Measurements from ENCODE around the gene SRSF5. TPM values are rescaled to one million over a fixed set of nuclear protein-coding genes. Genes with fewer than 3 reads are reported as not detected.

The SRSF5 gene
- total RNA-seq, 4 donors from 2014 or later, result 342 to 1,053 (median 453) TPM

DNA sequence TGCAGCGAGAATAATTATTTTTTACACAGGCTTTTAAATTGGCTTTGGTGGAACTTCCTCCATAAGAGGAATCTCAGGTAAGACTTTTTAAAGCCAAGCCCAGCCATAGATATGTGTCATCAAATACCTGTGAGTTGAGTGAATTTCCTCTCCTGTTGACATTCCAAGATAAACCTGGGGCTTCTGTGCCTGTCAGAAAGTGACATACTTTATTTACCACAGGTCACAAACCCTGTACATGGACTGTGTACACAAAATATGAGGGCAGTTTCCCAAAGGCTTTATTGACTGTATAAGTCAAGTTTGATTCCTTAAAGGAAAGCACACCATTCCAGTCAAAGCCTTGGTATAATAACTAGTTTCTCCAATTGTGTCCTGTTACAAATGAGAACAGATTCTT, 25.9 kb upstream of the SRSF5 start:
- WGBS, result 80% methylated on average over 1 of the region's 1 CpG
- H3K27me3 ChIP-seq, result no peaks in the 10 kb centered on the region
- H3K36me3 ChIP-seq, result no peaks in the 10 kb centered on the region
- no peak overlapping the region for H3K27ac ChIP-seq
- DNase-seq (ENCODE audit: low spot score in 2 of 2), result no peak
- peaks cover 4% of the 10 kb centered on the region for H3K9me3 ChIP-seq
- H3K4me3 ChIP-seq, result no peak overlapping the region
- peaks cover 9% of the 10 kb centered on the region for H3K4me1 ChIP-seq
- TF ChIP-seq EP300 (IDR thresholded peaks at IDR 0.05) (no peak), POLR2A (IDR thresholded peaks at IDR 0.05) (no peak), POLR2AphosphoS5 (IDR thresholded peaks at IDR 0.05) (no peak)
- TF ChIP-seq, protein P1, sequence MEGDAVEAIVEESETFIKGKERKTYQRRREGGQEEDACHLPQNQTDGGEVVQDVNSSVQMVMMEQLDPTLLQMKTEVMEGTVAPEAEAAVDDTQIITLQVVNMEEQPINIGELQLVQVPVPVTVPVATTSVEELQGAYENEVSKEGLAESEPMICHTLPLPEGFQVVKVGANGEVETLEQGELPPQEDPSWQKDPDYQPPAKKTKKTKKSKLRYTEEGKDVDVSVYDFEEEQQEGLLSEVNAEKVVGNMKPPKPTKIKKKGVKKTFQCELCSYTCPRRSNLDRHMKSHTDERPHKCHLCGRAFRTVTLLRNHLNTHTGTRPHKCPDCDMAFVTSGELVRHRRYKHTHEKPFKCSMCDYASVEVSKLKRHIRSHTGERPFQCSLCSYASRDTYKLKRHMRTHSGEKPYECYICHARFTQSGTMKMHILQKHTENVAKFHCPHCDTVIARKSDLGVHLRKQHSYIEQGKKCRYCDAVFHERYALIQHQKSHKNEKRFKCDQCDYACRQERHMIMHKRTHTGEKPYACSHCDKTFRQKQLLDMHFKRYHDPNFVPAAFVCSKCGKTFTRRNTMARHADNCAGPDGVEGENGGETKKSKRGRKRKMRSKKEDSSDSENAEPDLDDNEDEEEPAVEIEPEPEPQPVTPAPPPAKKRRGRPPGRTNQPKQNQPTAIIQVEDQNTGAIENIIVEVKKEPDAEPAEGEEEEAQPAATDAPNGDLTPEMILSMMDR (IDR thresholded peaks at IDR 0.05), result no peak

DNA sequence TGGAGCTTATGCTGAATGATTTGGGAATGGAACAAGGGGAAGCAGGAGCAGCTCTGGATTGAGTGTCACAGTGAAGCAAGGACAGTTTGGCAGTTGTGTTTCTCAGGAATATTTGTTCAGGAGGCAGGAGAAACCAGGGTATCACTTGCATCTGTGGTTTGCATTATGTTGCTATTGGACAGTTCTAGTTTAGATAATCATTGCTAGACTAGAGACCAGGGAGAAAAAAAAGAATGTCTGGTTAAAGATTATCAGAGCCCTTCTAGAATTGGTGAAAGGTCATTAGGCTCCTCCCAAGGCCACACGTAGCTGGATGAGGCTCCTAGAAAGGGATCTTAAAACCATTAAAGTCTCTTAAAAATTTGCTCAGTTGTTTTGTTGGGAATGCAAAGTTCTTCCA, 17.0 kb upstream of the SRSF5 start:
- no peak for DNase-seq (ENCODE audit: low spot score in 2 of 2)
- no peaks in the 10 kb centered on the region for H3K4me1 ChIP-seq
- WGBS, result 79% methylated on average over 1 of the region's 1 CpG
- no peak for TF ChIP-seq POLR2A (IDR thresholded peaks at IDR 0.05)
- TF ChIP-seq, protein P1 (IDR thresholded peaks at IDR 0.05), result no peak
- TF ChIP-seq POLR2AphosphoS5 (IDR thresholded peaks at IDR 0.05), result no peak
- TF ChIP-seq EP300 (IDR thresholded peaks at IDR 0.05), result no peak
- H3K27ac ChIP-seq, result no peak overlapping the region
- no peaks in the 10 kb centered on the region for H3K36me3 ChIP-seq
- no peaks in the 10 kb centered on the region for H3K27me3 ChIP-seq
- H3K9me3 ChIP-seq, result no peaks in the 10 kb centered on the region
- no peak overlapping the region for H3K4me3 ChIP-seq

DNA sequence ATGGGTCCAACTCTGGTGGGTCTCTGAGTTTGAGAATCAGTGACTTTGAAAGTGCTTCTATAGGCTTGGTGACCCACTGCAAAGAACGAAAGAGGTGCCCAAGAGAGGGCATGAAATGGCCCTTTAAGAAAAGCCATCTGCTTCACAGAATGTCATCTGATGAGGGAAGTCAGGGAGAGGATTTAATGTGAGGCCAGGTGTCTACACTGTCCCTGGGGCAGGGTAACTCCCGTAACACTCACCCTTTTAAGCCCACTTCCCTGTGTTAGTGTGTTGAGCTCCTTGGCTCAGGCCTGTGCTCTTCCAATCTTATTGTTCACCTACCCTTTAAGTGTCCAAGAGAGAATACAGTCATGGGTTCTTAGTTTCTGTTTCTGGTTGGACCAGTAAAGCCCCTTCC, 16.4 kb upstream of the SRSF5 start:
- WGBS, result 97% methylated on average over 2 of the region's 2 CpGs
- Histone ChIP-seq H3K4me1 (peaks cover under 1% of the 10 kb centered on the region), H3K4me3 (no peak overlapping the region), H3K27me3 (no peaks in the 10 kb centered on the region), H3K27ac (no peak overlapping the region), H3K36me3 (no peaks in the 10 kb centered on the region), H3K9me3 (no peaks in the 10 kb centered on the region)
- no peak for TF ChIP-seq POLR2AphosphoS5 (IDR thresholded peaks at IDR 0.05)
- no peak for TF ChIP-seq EP300 (IDR thresholded peaks at IDR 0.05)
- TF ChIP-seq POLR2A (IDR thresholded peaks at IDR 0.05), result no peak
- TF ChIP-seq, protein P1 (IDR thresholded peaks at IDR 0.05), result no peak
- DNase-seq (ENCODE audit: low spot score in 2 of 2), result no peak

DNA sequence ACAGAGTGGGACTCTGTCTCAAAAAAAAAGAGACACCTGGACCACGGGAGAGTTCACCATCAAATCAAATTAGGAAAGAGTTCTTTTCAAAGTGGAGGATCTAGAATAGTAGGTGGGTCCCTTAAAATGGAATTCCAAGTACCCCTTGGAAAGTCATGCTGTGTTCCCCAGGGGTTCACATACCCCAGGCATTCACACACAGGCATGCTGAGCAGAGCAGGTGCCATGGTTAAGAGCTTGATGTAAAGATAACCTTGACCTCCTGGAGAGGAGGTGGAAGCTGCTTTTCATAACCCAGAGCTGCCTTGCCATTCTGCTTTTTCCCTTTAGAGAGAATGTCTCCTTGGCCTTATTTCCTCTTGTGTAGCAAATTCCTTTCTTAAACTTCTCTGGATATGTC, 14.2 kb upstream of the SRSF5 start:
- 74% methylated on average over 1 of the region's 1 CpG for WGBS
- no peak overlapping the region for H3K4me3 ChIP-seq
- H3K27me3 ChIP-seq, result no peaks in the 10 kb centered on the region
- no peak overlapping the region for H3K27ac ChIP-seq
- TF ChIP-seq, protein P1 (IDR thresholded peaks at IDR 0.05), result no peak
- no peak for TF ChIP-seq POLR2A (IDR thresholded peaks at IDR 0.05)
- H3K36me3 ChIP-seq, result no peaks in the 10 kb centered on the region
- no peaks in the 10 kb centered on the region for H3K9me3 ChIP-seq
- H3K4me1 ChIP-seq, result peaks cover 8% of the 10 kb centered on the region
- no peak for DNase-seq (ENCODE audit: low spot score in 2 of 2)

DNA sequence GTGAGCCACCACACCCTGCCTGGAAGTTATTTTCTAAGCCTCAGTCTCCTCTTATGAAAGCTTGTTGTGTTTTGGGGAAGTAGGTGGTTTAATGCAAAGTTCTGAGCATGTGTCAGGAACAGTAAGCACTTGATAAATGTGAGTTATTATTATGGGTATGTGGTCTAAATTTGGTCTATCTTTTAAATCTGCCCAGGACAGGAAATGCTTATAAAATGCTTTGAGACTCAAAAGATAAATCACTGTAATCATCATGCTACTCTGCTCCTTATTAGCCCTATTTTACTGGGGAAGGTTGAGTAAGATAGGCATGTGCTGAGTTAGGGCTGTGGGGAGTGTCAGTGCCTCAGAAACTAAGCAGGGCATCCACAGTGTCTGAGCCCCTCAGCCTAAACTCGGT, 13.1 kb upstream of the SRSF5 start:
- Histone ChIP-seq H3K27me3 (no peaks in the 10 kb centered on the region), H3K9me3 (no peaks in the 10 kb centered on the region), H3K27ac (no peak overlapping the region), H3K36me3 (no peaks in the 10 kb centered on the region), H3K4me3 (no peak overlapping the region), H3K4me1 (peaks cover 8% of the 10 kb centered on the region)
- no peak for DNase-seq (ENCODE audit: low spot score in 2 of 2)
- no peak for TF ChIP-seq POLR2AphosphoS5 (IDR thresholded peaks at IDR 0.05)
- TF ChIP-seq, protein P1 (IDR thresholded peaks at IDR 0.05), result no peak
- TF ChIP-seq POLR2A (IDR thresholded peaks at IDR 0.05), result no peak
- WGBS, result 100% methylated on average over 1 of the region's 1 CpG
